Cardiac septum (tissue), 1 donor: ENCODE measurements around the gene SDHA. TPM values are rescaled to one million over a fixed set of nuclear protein-coding genes. Genes with fewer than 3 reads are reported as not detected.

ENCODE experiments used
- DNase-seq: peaks from one replicate; pipeline ENCODE4 v3.0.0-alpha.2; 2020; ENCODE audit warnings: low spot score
- intact Hi-C: fragments of 100-400 bp; cut with DNase I; formaldehyde crosslinking; loops from one replicate; pipeline ENCODE4 v1.14.0; 2022
- total RNA-seq: library from RNA; stranded (reverse); fragmentation: NEBNext Ultra II Directional; extraction: Animal tissue kit (Norgen Biotek cat#: 25700); gene quantifications from one replicate; pipeline ENCODE4 v1.2.1, GENCODE V29; 2021
- donor health status: DM: no; HTN: no; CAD: no.

The SDHA gene
- total RNA-seq, 1 donor from 2014 or later: 580 TPM

GRCh38 chr5:184471-184870 lies 33.6 kb upstream of the SDHA start:
- intact Hi-C loops: no loop called here
- no peak for DNase-seq

- intact Hi-C loops: no loop called here
- DNase-seq: no peak
Observed at GRCh38 chr5:185095-186070, 32.7 kb upstream of the SDHA start.

GRCh38 chr5:186091-187041 lies 31.8 kb upstream of the SDHA start:
- intact Hi-C loops: no loop called here
- peak; percentile 72 for DNase-seq

GRCh38 chr5:187042-187431 lies 31.1 kb upstream of the SDHA start:
- intact Hi-C loops: no loop called here
- DNase-seq: peak; percentile 50

- DNase-seq: peak; percentile 74
- intact Hi-C loops: loop anchor here (2.0 kb wide), 1 partner anchor 31 kb away; the partner anchor contains the start of genes CCDC127 and SDHA
Observed at GRCh38 chr5:187617-188451, 30.3 kb upstream of the SDHA start.

GRCh38 chr5:188488-189481 lies 29.3 kb upstream of the SDHA start:
- intact Hi-C loops: loop anchor here (2.0 kb wide), 1 partner anchor 30 kb away; the partner anchor contains the start of genes CCDC127 and SDHA
- peak; percentile 93 for DNase-seq

- intact Hi-C loops: loop anchor here (2.0 kb wide), 1 partner anchor 29 kb away; the partner anchor contains the start of genes CCDC127 and SDHA
- DNase-seq: peak; percentile 68
Observed at GRCh38 chr5:189486-189885, 28.6 kb upstream of the SDHA start.

GRCh38 chr5:189976-190365 lies 28.1 kb upstream of the SDHA start:
- intact Hi-C loops: loop anchor here (2.0 kb wide), 1 partner anchor 29 kb away; the partner anchor contains the start of genes CCDC127 and SDHA
- DNase-seq: peak; percentile 67

- intact Hi-C loops: loop anchor here (1.0 kb wide), 1 partner anchor 16 kb away; no protein-coding TSS in a partner anchor
- peak; percentile 73 for DNase-seq
Observed at GRCh38 chr5:190366-191035, 27.6 kb upstream of the SDHA start.

GRCh38 chr5:191036-191948 lies 26.8 kb upstream of the SDHA start, which contains the start of gene LRRC14B:
Gene LRRC14B, plus strand, starts transcription at chr5:191495. Its CDS starts 44 bp downstream, at chr5:191539.
- DNase-seq: peak; percentile 92
- intact Hi-C loops: loop anchor here (1.0 kb wide), 1 partner anchor 15 kb away; no protein-coding TSS in a partner anchor

- DNase-seq: peak; percentile 70
- intact Hi-C loops: loop anchor here (1.0 kb wide), 1 partner anchor 14 kb away; no protein-coding TSS in a partner anchor
Observed at GRCh38 chr5:191949-192690, 26.0 kb upstream of the SDHA start.

- peak; percentile 64 for DNase-seq
- intact Hi-C loops: no loop called here
Observed at GRCh38 chr5:192691-192969, 25.5 kb upstream of the SDHA start.

GRCh38 chr5:192970-193831 lies 24.9 kb upstream of the SDHA start:
- DNase-seq: peak; percentile 67
- intact Hi-C loops: no loop called here

GRCh38 chr5:194102-194501 lies 24.0 kb upstream of the SDHA start:
- intact Hi-C loops: no loop called here
- peak; percentile 77 for DNase-seq
